NCI-H1694 (cell line): Measurements from ENCODE around the gene SCNN1B.

ENCODE experiments used
- DNase-seq: peaks from one replicate; lab custom pipeline; 2025; lab: John Stamatoyannopoulos, UW

The SCNN1B gene

GRCh38 chr16:23321206-23321875 is 19.2 kb downstream of the SCNN1B start:
- no peak for DNase-seq

- no peak for DNase-seq
Observed at GRCh38 chr16:23323224-23324030, 21.3 kb downstream of the SCNN1B start.

- no peak for DNase-seq
Observed at GRCh38 chr16:23324727-23325126, 22.6 kb downstream of the SCNN1B start.

GRCh38 chr16:23327836-23328235 is 25.7 kb downstream of the SCNN1B start:
- DNase-seq, result no peak

GRCh38 chr16:23330161-23330560 is 28.1 kb downstream of the SCNN1B start:
- DNase-seq, result no peak

GRCh38 chr16:23330583-23331249 is 28.6 kb downstream of the SCNN1B start:
- DNase-seq, result no peak

- no peak for DNase-seq
Observed at GRCh38 chr16:23333034-23333579, 31.0 kb downstream of the SCNN1B start.

- DNase-seq, result no peak
Observed at GRCh38 chr16:23333831-23334456, 31.8 kb downstream of the SCNN1B start.

- no peak for DNase-seq
Observed at GRCh38 chr16:23334457-23334853, 32.4 kb downstream of the SCNN1B start.

- DNase-seq, result no peak
Observed at GRCh38 chr16:23334950-23335349, 32.8 kb downstream of the SCNN1B start.

GRCh38 chr16:23337836-23338550 is 35.9 kb downstream of the SCNN1B start:
- DNase-seq, result no peak

- DNase-seq, result no peak
Observed at GRCh38 chr16:23339787-23340186, 37.7 kb downstream of the SCNN1B start.

GRCh38 chr16:23342083-23342640 is 40.1 kb downstream of the SCNN1B start:
- no peak for DNase-seq

GRCh38 chr16:23343643-23344612 is 41.8 kb downstream of the SCNN1B start:
- DNase-seq, result no peak

- no peak for DNase-seq
Observed at GRCh38 chr16:23345237-23345636, 43.1 kb downstream of the SCNN1B start.

- DNase-seq, result no peak
Observed at GRCh38 chr16:23348579-23349469, 46.7 kb downstream of the SCNN1B start.

GRCh38 chr16:23351360-23351759 is 49.3 kb downstream of the SCNN1B start:
- no peak for DNase-seq

GRCh38 chr16:23353440-23353839 is 51.3 kb downstream of the SCNN1B start:
- no peak for DNase-seq

- no peak for DNase-seq
Observed at GRCh38 chr16:23354246-23354645, 52.1 kb downstream of the SCNN1B start.
